Endothelial cell of umbilical vein (primary cell): ENCODE data around the gene LRRC70. TPM values are rescaled to one million over a fixed set of nuclear protein-coding genes. Genes with fewer than 3 reads are reported as not detected.

Experiments
- BruUV-seq: library from RNA; stranded (reverse); fragments of 400-500 nt; replicated peaks from 2 replicates; lab custom pipeline; 2021; lab: Mats Ljungman, UMichigan
- CTCF ChIA-PET: fragments of 300-600, 350-600 bp; sonication (Branson Sonifier 250); formaldehyde crosslinking; loops from one replicate; lab custom pipeline; 2021; ENCODE audit warnings: antibody characterized with exemption, inconsistent platforms; lab: Charles Lee
- POLR2A ChIA-PET: fragments of 300-600, 350-600 bp; sonication (Branson Sonifier 250); formaldehyde crosslinking; loops from one replicate; lab custom pipeline; 2021; ENCODE audit warnings: antibody characterized with exemption, inconsistent platforms; lab: Charles Lee
- DNase-seq: peaks from one replicate; pipeline ENCODE4 v3.0.0-alpha.2; 2011; ENCODE audit warnings: low read depth, low spot score
- FAIRE-seq: peaks from 2 replicates; lab custom pipeline; 2011; peaks lifted over from hg19 to GRCh38; lab: Jason Lieb, UNC
- H2AFZ ChIP-seq: 2 replicates; pipeline ENCODE4 v1.6.0; 2012; ENCODE audit warnings: low read depth, low read length, control low read depth, inconsistent platforms
- H3K27ac ChIP-seq: 2 replicates; pipeline ENCODE4 v1.5.1; 2011; ENCODE audit warnings: low read depth, mild to moderate bottlenecking, control low read depth, low read length, moderate library complexity; ENCODE audit not compliant: insufficient read depth
- H3K27me3 ChIP-seq, 2 experiments: 2 replicates each; pipeline versions ENCODE4 v1.6.0 to v1.6.1; 2011; ENCODE audit warnings: low read length in 2 of 2, mixed read lengths in 1 of 2; ENCODE audit not compliant: control insufficient read depth in 2 of 2, insufficient read depth in 2 of 2
- H3K36me3 ChIP-seq, 2 experiments: 2 replicates in 1 of 2; 3 replicates in 1 of 2; pipeline ENCODE4 v1.5.1; 2011; ENCODE audit warnings: low read length in 2 of 2, mild to moderate bottlenecking in 1 of 2, moderate library complexity in 1 of 2; ENCODE audit not compliant: control insufficient read depth in 2 of 2, insufficient read depth in 2 of 2; ENCODE audit errors: extremely low read depth in 1 of 2
- H3K4me1 ChIP-seq: 3 replicates; pipeline ENCODE4 v1.5.1; 2011; ENCODE audit warnings: mild to moderate bottlenecking, low read length; ENCODE audit not compliant: control insufficient read depth, insufficient read depth; ENCODE audit errors: extremely low read depth
- H3K4me2 ChIP-seq: 2 replicates; pipeline ENCODE4 v1.6.1; 2011; ENCODE audit warnings: low read length, control low read depth, mixed read lengths; ENCODE audit not compliant: insufficient read depth
- H3K4me3 ChIP-seq, 3 experiments: fragments of 200-600 bp in 1 of 3; sonication (generic), shearing (Covaris generic) in 1 of 3; replicated peaks in 1 of 3; 2 replicates each; pipeline ENCODE4 v1.5.1; 2011 to 2016; ENCODE audit warnings: control low read depth in 3 of 3, low read length in 3 of 3, mild to moderate bottlenecking in 2 of 3, inconsistent platforms in 1 of 3, low read depth in 1 of 3, moderate library complexity in 1 of 3; ENCODE audit not compliant: insufficient read depth in 1 of 3
- H3K79me2 ChIP-seq: 2 replicates; pipeline ENCODE4 v1.6.0; 2012; ENCODE audit warnings: low read length, inconsistent platforms; ENCODE audit not compliant: control insufficient read depth, insufficient read depth
- H3K9ac ChIP-seq: replicated peaks from 2 replicates; pipeline ENCODE3; 2011; ENCODE audit warnings: low read length, control low read depth; ENCODE audit not compliant: insufficient read depth; ENCODE audit errors: extremely low read depth
- H3K9me1 ChIP-seq: replicated peaks from 3 replicates; pipeline ENCODE4 v1.6.0; 2011; ENCODE audit warnings: mild to moderate bottlenecking, low read length; ENCODE audit not compliant: control insufficient read depth, insufficient read depth; ENCODE audit errors: extremely low read depth
- H3K9me3 ChIP-seq: replicated peaks from 2 replicates; pipeline ENCODE4 v1.5.1; 2012; ENCODE audit warnings: low read length, inconsistent platforms; ENCODE audit not compliant: control insufficient read depth, insufficient read depth
- H4K20me1 ChIP-seq: replicated peaks from 2 replicates; pipeline ENCODE3; 2011; ENCODE audit warnings: mild to moderate bottlenecking, low read length; ENCODE audit not compliant: control insufficient read depth, insufficient read depth; ENCODE audit errors: extremely low read depth
- FOS ChIP-seq: IDR thresholded peaks from 2 replicates; pipeline ENCODE4 v1.6.1; 2011; ENCODE audit warnings: mild to moderate bottlenecking, low read length, moderate library complexity, borderline replicate concordance; ENCODE audit not compliant: insufficient read depth
- GATA2 ChIP-seq: IDR thresholded peaks from 2 replicates; pipeline ENCODE4 v1.7.0; 2011; ENCODE audit warnings: low read depth, mild to moderate bottlenecking, moderate library complexity, mixed read lengths, low read length; ENCODE audit not compliant: insufficient read length, insufficient read depth
- JUN ChIP-seq: IDR thresholded peaks from 2 replicates; pipeline ENCODE4 v1.6.1; 2011; ENCODE audit warnings: borderline replicate concordance, low read depth; ENCODE audit not compliant: insufficient read length, insufficient read depth
- MAX ChIP-seq: IDR thresholded peaks from 2 replicates; pipeline ENCODE4 v1.6.1; 2011; ENCODE audit not compliant: insufficient read depth, insufficient read length
- MYC ChIP-seq: IDR thresholded peaks from one replicate; pipeline ENCODE4 v1.6.1; 2011; ENCODE audit warnings: mild to moderate bottlenecking, low read depth, low read length
- POLR2AphosphoS5 ChIP-seq: IDR thresholded peaks from 2 replicates; pipeline ENCODE4 v1.6.1; 2012; ENCODE audit warnings: low read depth, mild to moderate bottlenecking, control low read depth, low read length, moderate library complexity; ENCODE audit not compliant: insufficient read depth
- dilution Hi-C: fragments of 300-500 bp; cut with MboI; formaldehyde crosslinking; loops from one replicate; pipeline ENCODE4 v1.15.0; 2019; ENCODE audit warnings: low sequenced_read_pairs; ENCODE audit not compliant: extremely low pct_ligation_motif_present
- intact Hi-C: fragments of 100-400 bp; cut with micrococcal nuclease; formaldehyde crosslinking; loops from one replicate; pipeline ENCODE4 v1.10.0; 2022
- polyA plus RNA-seq, 4 experiments: library from polyadenylated mRNA; depleted of rRNA in 3 of 4; stranded (reverse) in 3 of 4; unstranded in 1 of 4; fragments of >200 nt; gene quantifications; 2 replicates each; pipeline versions ENCODE4 v1.2.1 to v1.2.3, GENCODE V29; 2011 to 2012; ENCODE audit warnings: missing spikeins in 1 of 4
- total RNA-seq: library from RNA; stranded (reverse); gene quantifications from 2 replicates; pipeline ENCODE4 v1.2.3, GENCODE V29; 2021

LRRC70 gene
- total and polyA plus RNA-seq, 2 donors (not counting 3 experiments of a cell fraction or from before 2014, with no cell fraction given), result 24.5 to 32.6 TPM

- FAIRE-seq (no peak), DNase-seq (no peak)
- Histone ChIP-seq H3K27me3 (no peaks in the 10 kb centered on the region), H2AFZ (no peak overlapping the region), H3K9ac (no peak overlapping the region), H3K36me3 (peaks cover 4 to 12% of the 10 kb centered on the region in 2 experiments), H3K27ac (no peak overlapping the region), H3K9me1 (no peaks in the 10 kb centered on the region), H3K4me3 (no peak overlapping the region), H3K4me2 (no peak overlapping the region), H3K4me1 (no peaks in the 10 kb centered on the region), H4K20me1 (no peaks in the 10 kb centered on the region), H3K79me2 (peaks cover 7% of the 10 kb centered on the region), H3K9me3 (no peaks in the 10 kb centered on the region)
- ChIA-PET CTCF (no interaction called here), POLR2A (no interaction called here)
- intact Hi-C loops, result no loop called here
- dilution Hi-C loops, result no loop called here
- BruUV-seq, result no TSS peak
- TF ChIP-seq POLR2AphosphoS5, result no peak
- no peak for TF ChIP-seq MAX
- no peak for TF ChIP-seq FOS
- TF ChIP-seq MYC, result no peak
- TF ChIP-seq GATA2, result no peak
Observed at GRCh38 chr5:62614355-62614754, 35.7 kb downstream of the LRRC70 start.

GRCh38 chr5:62616615-62617277 lies 38.1 kb downstream of the LRRC70 start:
- no peak for DNase-seq
- no peaks in the 10 kb centered on the region for H3K4me1 ChIP-seq
- CTCF ChIA-PET, result interaction anchor here (1.3 kb wide), 1 partner anchor 157 kb away, joined by 3 read pairs; no protein-coding TSS in a partner anchor
- intact Hi-C loops (no loop called here), dilution Hi-C loops (no loop called here)
- H4K20me1 ChIP-seq, result no peaks in the 10 kb centered on the region
- H3K27ac ChIP-seq, result no peak overlapping the region
- H3K9me3 ChIP-seq, result no peaks in the 10 kb centered on the region
- TF ChIP-seq JUN (no peak), POLR2AphosphoS5 (no peak), FOS (no peak)
- H3K9me1 ChIP-seq, result no peaks in the 10 kb centered on the region
- H3K4me3 ChIP-seq, result no peak overlapping the region
- no peak overlapping the region for H3K9ac ChIP-seq
- BruUV-seq, result no TSS peak
- H3K4me2 ChIP-seq, result no peak overlapping the region
- POLR2A ChIA-PET, result no interaction called here
- H2AFZ ChIP-seq, result no peak overlapping the region
- no peak for FAIRE-seq
- no peaks in the 10 kb centered on the region for H3K27me3 ChIP-seq
- peaks cover 9% of the 10 kb centered on the region for H3K79me2 ChIP-seq
- H3K36me3 ChIP-seq, result peaks cover 4 to 7% of the 10 kb centered on the region in 2 experiments
